Stimulated activated CD4-positive, alpha-beta T cell treated with anti-CD3 and anti-CD28 coated beads, Interleukin-1b, Interleukin-23, amount 100 ng/mL, for 48 hours (primary cell): ENCODE results near the gene MAST4.
A peak's percentile ranks its signal among the peaks of the same experiment; 100 is the strongest.

Experiments
- DNase-seq: peaks from one replicate; pipeline ENCODE4 v3.0.0-alpha.2; 2020

MAST4 gene

GRCh38 chr5:67027171-67027570 is 431.0 kb downstream of the MAST4 start:
- no peak for DNase-seq

GRCh38 chr5:67028371-67028770 is 432.2 kb downstream of the MAST4 start:
- peak; percentile 20 for DNase-seq

- DNase-seq = no peak
Observed at GRCh38 chr5:67028941-67029340, 432.7 kb downstream of the MAST4 start.

- no peak for DNase-seq
Observed at GRCh38 chr5:67029481-67029880, 433.3 kb downstream of the MAST4 start.

- no peak for DNase-seq
Observed at GRCh38 chr5:67030289-67031056, 434.3 kb downstream of the MAST4 start.

- DNase-seq = no peak
Observed at GRCh38 chr5:67031057-67031443, 434.9 kb downstream of the MAST4 start.

GRCh38 chr5:67031692-67032091 is 435.5 kb downstream of the MAST4 start:
- no peak for DNase-seq

- no peak for DNase-seq
Observed at GRCh38 chr5:67032921-67033664, 436.9 kb downstream of the MAST4 start.

GRCh38 chr5:67033880-67034651 is 437.9 kb downstream of the MAST4 start:
- no peak for DNase-seq

GRCh38 chr5:67035098-67035740 is 439.0 kb downstream of the MAST4 start:
- DNase-seq = no peak

- DNase-seq = no peak
Observed at GRCh38 chr5:67037171-67037570, 441.0 kb downstream of the MAST4 start.

GRCh38 chr5:67038817-67039603 is 442.8 kb downstream of the MAST4 start:
- no peak for DNase-seq

- no peak for DNase-seq
Observed at GRCh38 chr5:67042176-67043003, 446.2 kb downstream of the MAST4 start.

- DNase-seq = no peak
Observed at GRCh38 chr5:67043796-67044511, 447.8 kb downstream of the MAST4 start.

GRCh38 chr5:67045816-67046740 is 449.9 kb downstream of the MAST4 start:
- DNase-seq = no peak

GRCh38 chr5:67047160-67047559 is 451.0 kb downstream of the MAST4 start:
- DNase-seq = no peak

GRCh38 chr5:67047616-67048015 is 451.4 kb downstream of the MAST4 start:
- DNase-seq = no peak

- DNase-seq = no peak
Observed at GRCh38 chr5:67050125-67050524, 453.9 kb downstream of the MAST4 start.

GRCh38 chr5:67050635-67051034 is 454.4 kb downstream of the MAST4 start:
- no peak for DNase-seq
